ENCODE data around the gene PDPN. TPM values are rescaled to one million over a fixed set of nuclear protein-coding genes. Genes with fewer than 3 reads are reported as not detected.
A peak's percentile ranks its signal among the peaks of the same experiment; 100 is the strongest.
"Not testable (repeated sequence)": the region's sequence is repeated elsewhere in the genome, so short reads cannot be mapped to it uniquely, and the experiment has no call there.

PDPN gene
- total RNA-seq = 4.1 TPM

GRCh38 chr1:13583595-13583965 lies at the start of gene PDPN:
TSS of gene PDPN (plus strand) at chr1:13583832. CDS start at chr1:13584034, 202 bp downstream.
- FAIRE-seq = no peak

GRCh38 chr1:13535227-13535626 lies 48.4 kb upstream of the PDPN start:
- FAIRE-seq = no peak
- DNase-seq (ENCODE audit: low spot score in 2 of 2) = no peak

More at GRCh38 chr1:13583595-13583965, at the start of gene PDPN:
- DNase-seq (ENCODE audit: low spot score in 2 of 2) = peak in 1 of 2 donors; percentile 28

- DNase-seq (ENCODE audit: low spot score in 2 of 2) (no peak), FAIRE-seq (no peak)
These were observed 47.1 kb upstream of the PDPN start for GRCh38 chr1:13536571-13536970.

- DNase-seq (ENCODE audit: low spot score in 2 of 2) = no peak
- no peak for FAIRE-seq
These were observed 44.8 kb upstream of the PDPN start for GRCh38 chr1:13538832-13539231.

GRCh38 chr1:13539683-13540082 lies 43.9 kb upstream of the PDPN start:
- FAIRE-seq = no peak
- DNase-seq (ENCODE audit: low spot score in 2 of 2) = no peak

- DNase-seq (ENCODE audit: low spot score in 2 of 2) (no peak), FAIRE-seq (no peak)
These were observed 42.8 kb upstream of the PDPN start for GRCh38 chr1:13540866-13541265.

GRCh38 chr1:13541435-13542215 lies 42.0 kb upstream of the PDPN start:
- DNase-seq (ENCODE audit: low spot score in 2 of 2) = no peak
- FAIRE-seq = no peak

- DNase-seq (ENCODE audit: low spot score in 2 of 2) (peak; percentile 46 to 66), FAIRE-seq (no peak)
These were observed 40.0 kb upstream of the PDPN start for GRCh38 chr1:13543451-13544220.

- FAIRE-seq (no peak), DNase-seq (ENCODE audit: low spot score in 2 of 2) (no peak)
These were observed 39.4 kb upstream of the PDPN start for GRCh38 chr1:13544221-13544556.

- no peak for DNase-seq (ENCODE audit: low spot score in 2 of 2)
- no peak for FAIRE-seq
These were observed 36.8 kb upstream of the PDPN start for GRCh38 chr1:13546791-13547190.

- DNase-seq (ENCODE audit: low spot score in 2 of 2) (no peak), FAIRE-seq (no peak)
These were observed 35.4 kb upstream of the PDPN start for GRCh38 chr1:13548281-13548680.

GRCh38 chr1:13549021-13549420 lies 34.6 kb upstream of the PDPN start:
- DNase-seq (ENCODE audit: low spot score in 2 of 2) (no peak), FAIRE-seq (no peak)

GRCh38 chr1:13549521-13549920 lies 34.1 kb upstream of the PDPN start:
- FAIRE-seq = no peak
- peak in 1 of 2 donors; percentile 37 for DNase-seq (ENCODE audit: low spot score in 2 of 2)

GRCh38 chr1:13550663-13551062 lies 33.0 kb upstream of the PDPN start:
- FAIRE-seq (no peak), DNase-seq (ENCODE audit: low spot score in 2 of 2) (no peak)

- DNase-seq (ENCODE audit: low spot score in 2 of 2) (no peak), FAIRE-seq (no peak)
These were observed 28.8 kb upstream of the PDPN start for GRCh38 chr1:13554798-13555197.

GRCh38 chr1:13556224-13556764 lies 27.3 kb upstream of the PDPN start:
- FAIRE-seq = no peak

GRCh38 chr1:13560541-13560940 lies 23.1 kb upstream of the PDPN start:
- FAIRE-seq = no peak
- DNase-seq (ENCODE audit: low spot score in 2 of 2) = no peak

More at GRCh38 chr1:13556224-13556764, 27.3 kb upstream of the PDPN start:
- no peak for DNase-seq (ENCODE audit: low spot score in 2 of 2)

- DNase-seq (ENCODE audit: low spot score in 2 of 2); FAIRE-seq: not testable (repeated sequence)
These were observed 20.7 kb upstream of the PDPN start for GRCh38 chr1:13562981-13563380.

- DNase-seq (ENCODE audit: low spot score in 2 of 2) (no peak), FAIRE-seq (no peak)
These were observed 19.6 kb upstream of the PDPN start for GRCh38 chr1:13564073-13564472.

GRCh38 chr1:13570435-13570834 lies 13.2 kb upstream of the PDPN start:
- DNase-seq (ENCODE audit: low spot score in 2 of 2); FAIRE-seq: not testable (repeated sequence)

- FAIRE-seq = no peak
- DNase-seq (ENCODE audit: low spot score in 2 of 2) = no peak
These were observed 12.7 kb upstream of the PDPN start for GRCh38 chr1:13570924-13571323.

GRCh38 chr1:13573586-13573985 lies 10.0 kb upstream of the PDPN start:
- FAIRE-seq (no peak), DNase-seq (ENCODE audit: low spot score in 2 of 2) (no peak)
